GM10847 (cell line): ENCODE results near the gene DEUP1.

Experiments
- POLR2A ChIP-seq: IDR thresholded peaks from 2 replicates; pipeline ENCODE4 v1.6.1; 2011; ENCODE audit not compliant: insufficient read length; ENCODE audit errors: extremely low read depth

The DEUP1 gene

DNA sequence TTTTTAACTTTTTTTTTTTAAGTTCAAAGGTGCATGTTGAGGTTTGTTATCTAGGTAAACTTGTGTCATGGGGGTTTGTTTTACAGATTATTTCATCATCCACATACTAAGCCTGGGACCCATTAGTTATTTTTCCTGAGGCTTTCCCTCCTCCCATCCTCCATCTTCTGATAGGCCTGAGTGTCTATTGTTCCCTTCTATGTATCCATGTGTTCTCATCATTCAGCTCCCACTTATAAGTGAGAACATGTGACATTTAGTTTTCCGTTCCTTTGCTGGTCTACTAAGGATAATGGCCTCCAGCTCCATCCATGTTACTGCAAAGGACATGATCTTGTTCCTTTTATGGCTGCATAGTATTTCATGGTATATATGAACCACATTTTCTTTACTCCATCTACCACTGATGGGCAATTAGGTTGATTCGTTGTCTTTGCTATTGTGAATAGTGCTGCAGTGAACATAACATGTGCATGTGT is 14.4 kb downstream of the DEUP1 start:
- no peak for TF ChIP-seq POLR2A

DNA sequence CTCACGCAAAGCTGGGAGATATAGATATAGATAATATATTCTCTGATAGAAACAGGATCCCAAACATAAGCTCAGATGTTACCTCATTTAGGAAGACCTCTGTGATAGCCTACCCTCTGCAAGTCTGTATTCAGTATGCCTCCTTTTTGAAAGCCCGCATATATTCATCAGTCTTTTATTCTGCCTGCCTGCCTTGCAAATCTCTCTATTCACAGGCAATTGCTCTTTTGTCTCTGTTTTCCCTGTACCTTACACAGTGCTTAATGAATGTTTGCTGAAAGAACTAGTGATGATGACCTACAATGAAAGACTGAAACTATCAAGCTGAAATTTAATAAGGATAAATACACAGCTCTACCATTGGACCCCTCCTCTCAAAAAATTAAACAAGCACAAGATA is 18.4 kb downstream of the DEUP1 start:
- no peak for TF ChIP-seq POLR2A

DNA sequence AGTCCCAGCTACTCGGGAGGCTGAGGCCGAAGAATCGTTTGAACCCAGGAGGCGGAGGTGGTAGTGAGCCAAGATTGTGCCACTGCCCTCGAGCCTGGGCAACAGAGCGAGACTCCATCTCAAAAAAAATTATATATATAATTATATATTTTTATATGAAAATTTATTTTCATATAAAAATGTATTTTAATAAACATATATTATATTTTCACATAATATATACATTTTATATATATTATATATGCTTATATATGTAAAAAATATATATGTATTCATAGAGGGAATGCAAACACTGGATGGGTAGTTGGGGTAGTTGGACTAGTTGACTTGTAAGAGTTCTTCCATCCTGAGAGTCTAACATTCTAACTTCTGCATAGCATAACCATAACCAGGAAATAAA is 20.3 kb downstream of the DEUP1 start:
- TF ChIP-seq POLR2A: no peak

DNA sequence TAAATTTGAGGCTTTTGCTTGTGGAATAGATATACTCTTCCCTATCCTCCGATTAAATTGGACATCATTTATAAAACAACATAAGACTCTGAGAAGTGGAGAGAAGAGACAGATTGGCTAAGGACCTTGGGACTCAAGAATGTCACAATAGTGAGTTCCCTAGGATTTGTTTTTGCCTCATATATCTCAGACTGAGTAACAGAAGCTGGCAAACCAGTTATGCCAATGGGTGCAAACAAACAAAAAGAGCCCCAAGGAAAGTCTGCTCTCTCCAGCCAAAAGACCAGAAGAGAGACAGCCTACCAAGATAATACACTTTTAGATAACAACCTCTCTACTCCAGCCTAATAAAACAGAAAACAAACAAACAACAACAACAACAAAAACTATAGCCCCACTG is 28.9 kb downstream of the DEUP1 start:
- no peak for TF ChIP-seq POLR2A

DNA sequence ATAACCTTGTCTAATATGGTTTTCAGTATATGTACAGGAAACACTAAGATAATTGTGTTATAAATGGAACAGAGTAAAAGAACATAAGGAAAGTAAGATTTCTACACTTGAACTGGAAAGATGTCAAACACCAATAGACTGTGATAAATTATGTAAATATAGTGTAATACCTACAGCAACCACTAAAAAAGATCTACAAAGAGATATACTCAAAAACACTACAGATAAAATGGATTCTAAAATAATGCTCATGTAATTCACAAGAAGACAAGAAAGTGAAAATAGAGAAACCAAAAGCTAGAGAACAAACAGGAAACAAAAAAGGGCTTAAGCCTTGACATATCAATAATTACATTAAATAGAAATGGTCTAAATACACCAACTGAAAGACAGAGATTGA is 30.9 kb downstream of the DEUP1 start:
- no peak for TF ChIP-seq POLR2A

DNA sequence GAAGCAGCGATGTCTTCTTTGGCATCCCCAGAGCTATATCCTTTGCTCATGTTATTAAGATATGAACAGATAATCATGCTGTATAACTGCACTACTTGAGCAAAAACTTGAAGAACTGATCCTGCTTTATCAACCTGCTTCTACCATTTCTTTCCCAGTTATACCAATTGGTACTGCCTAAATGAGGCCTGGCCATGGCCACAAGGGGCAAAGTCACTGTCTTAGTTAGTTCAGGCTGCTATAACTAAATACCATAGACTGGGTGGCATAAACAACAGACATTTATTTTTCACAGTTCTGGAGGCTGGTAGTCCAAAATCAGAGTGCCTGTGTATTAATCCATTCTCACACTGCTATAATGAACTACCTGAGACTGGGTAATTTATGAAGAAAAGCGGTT is 37.5 kb downstream of the DEUP1 start:
- TF ChIP-seq POLR2A: no peak

DNA sequence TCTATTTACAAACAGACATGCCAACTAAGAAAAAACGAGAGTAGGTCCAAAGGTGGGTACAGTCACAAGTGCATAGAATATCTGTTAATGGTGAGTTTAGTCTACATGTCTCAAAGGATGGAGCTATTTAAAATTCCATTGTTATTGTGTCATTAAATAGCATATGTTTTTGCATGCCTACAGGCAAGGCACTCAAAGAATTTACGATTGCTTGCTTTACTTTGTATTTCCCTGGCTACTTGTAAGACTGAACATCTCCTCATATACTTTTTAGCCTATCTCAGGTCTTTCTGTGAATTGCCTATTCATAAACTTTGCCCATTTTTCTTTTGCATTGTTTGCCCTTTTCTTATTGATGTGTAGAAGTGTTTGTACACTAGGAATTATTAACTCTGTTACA is 39.7 kb downstream of the DEUP1 start:
- TF ChIP-seq POLR2A: no peak

DNA sequence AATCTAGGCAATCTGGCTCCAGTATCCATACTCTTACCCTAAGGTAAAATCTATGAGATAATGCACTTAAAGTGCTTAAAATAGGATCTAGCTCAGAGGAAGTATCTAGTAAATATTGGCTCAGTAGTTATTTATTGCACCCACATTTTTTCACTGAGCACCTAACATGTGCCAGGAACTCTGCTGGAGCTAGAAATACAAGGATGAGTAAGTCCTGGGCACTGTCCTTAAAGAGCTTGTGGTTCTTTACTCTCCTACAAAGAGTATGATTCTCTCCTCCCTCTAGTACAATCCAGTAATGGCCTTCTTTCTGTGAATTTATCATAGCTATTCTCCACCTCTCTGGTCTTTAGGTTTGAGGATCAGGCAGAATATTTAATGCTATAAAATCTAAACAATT is 59.2 kb downstream of the DEUP1 start:
- TF ChIP-seq POLR2A: no peak

DNA sequence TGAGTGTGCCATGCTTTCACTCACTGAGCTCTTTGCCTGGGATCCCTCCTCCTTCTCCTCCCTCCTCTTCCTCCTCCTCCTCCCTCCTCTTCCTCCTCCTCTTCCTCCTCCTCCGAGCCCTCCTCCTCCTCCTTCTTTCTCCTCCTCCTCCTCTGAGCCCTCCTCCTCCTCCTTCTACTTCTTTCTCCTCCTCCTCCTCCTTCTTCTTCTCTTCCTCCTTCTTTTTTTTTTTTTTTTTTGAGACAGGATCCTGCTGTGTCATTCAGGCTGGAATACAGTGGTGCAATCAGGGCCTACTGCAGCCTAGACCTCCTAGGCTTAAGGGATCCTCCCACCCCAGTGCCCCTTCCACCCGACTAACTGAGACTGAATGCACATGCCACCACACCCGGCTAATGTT is 62.3 kb downstream of the DEUP1 start:
- TF ChIP-seq POLR2A: no peak

DNA sequence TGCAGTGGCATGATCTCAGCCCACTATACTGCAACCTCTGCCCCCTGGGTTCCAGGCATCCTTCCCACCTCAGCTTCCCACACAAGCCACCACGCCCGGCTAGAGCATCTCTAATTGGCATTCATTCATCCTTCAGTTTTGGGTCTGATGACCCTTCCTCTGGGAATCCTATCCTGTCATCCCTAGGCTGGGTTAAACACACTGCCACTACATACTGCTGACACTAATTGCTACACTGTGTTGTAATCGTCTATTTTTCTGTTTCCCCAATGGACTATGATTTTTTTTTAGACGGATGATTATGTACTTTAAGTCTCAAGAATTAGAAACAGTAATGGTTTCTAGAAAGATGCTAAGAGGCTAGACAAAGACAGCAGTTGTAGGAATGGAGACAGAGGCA is 62.8 kb downstream of the DEUP1 start:
- no peak for TF ChIP-seq POLR2A

DNA sequence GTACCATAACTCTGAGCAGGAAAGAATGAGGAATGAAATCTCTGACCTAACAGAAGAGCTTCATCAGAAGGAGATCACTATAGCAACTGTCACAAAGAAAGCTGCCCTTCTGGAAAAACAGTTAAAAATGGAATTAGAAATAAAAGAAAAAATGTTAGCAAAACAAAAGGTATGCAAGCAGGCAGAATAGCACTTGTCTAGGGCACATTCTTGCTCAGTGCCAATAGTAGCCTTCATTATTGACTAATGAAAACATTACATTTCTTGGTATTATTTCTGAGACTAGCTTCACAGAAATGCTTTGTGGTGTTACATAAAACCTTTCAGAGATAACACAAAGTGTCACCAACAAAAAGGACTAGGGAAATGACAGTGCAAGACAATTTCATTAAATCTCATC is 63.9 kb downstream of the DEUP1 start:
- TF ChIP-seq POLR2A: no peak

DNA sequence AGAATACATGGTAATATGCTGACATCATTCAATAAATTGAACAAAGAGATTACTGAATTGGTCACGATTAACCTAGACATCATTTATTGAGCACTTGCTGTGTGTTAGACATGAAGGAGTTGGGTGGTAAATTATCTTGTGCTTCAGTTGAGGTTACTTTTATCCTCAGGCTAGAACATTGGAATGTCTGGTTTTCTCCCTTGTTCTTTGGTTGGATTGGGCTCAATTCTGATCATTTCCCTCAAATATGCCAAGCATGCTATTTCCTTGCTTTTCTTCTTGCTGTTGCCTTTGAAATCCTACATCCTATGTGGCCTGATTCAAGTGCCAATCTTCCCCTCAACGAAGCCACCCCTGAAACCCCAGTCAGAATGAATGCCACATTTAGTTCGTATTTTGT is 65.8 kb downstream of the DEUP1 start:
- no peak for TF ChIP-seq POLR2A

DNA sequence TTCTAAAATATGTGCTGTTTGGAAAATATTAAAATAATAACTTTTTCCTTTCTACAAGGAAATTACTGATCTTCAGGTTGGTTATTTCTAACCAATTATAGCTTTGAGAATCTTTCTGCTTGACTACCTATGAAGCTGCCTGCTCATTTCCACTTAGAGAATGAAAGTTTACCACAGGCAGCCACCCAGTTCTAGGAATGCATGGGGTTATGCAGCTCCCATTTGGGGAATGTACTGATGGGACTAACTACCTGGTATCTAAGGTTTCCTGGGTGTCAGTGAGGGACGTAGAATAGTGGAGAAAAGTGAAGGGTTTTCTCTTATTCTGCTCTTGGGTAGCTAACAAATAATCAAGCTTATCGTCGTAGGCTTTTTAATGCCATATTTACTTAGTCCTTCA is 73.4 kb downstream of the DEUP1 start:
- TF ChIP-seq POLR2A: no peak

DNA sequence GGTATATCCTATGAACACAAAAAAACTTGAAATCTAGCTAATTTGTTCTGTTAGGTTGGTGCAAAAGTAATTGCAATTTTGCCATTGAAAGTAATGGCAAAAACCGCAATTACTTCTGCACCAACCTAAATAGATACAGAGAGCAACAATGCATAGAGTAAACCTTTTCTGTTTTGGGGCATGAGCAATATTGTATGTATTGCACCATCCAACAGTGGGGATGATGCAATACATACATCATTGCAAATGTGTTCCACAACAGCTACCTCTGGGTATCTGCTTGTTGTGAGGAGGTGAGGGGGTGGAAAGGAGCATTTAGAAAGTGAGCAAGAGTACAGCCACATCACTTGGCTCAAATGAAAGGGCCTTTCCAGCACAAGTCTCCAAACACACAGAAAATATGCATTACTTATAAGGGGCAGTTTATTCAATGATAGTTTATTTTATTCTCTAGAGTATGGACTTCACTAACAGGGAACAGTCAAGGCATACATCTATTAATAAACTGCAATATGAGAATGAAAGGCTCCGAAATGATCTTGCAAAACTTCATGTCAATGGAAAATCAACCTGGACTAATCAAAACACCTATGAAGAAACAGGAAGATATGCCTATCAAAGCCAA is 77.3 kb downstream of the DEUP1 start:
- TF ChIP-seq POLR2A: no peak

DNA sequence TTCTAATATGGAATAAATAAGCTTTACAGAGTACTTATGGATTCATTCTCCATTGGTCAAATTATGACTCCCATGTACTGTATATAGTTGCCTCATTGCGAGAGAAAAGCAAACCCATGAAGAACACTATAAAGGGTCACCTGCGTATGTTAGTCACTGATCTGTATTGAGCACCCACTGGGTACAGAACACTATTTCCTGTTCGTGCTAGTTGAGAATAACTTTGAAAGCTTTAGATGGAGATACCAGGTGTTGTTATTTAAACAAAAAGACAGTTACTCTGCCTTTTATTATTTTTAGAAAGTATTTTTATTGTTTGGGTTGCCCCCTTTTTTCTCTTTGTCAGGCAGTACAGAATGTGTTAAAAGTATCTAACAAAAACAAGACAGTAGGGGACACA is 79.9 kb downstream of the DEUP1 start:
- no peak for TF ChIP-seq POLR2A

DNA sequence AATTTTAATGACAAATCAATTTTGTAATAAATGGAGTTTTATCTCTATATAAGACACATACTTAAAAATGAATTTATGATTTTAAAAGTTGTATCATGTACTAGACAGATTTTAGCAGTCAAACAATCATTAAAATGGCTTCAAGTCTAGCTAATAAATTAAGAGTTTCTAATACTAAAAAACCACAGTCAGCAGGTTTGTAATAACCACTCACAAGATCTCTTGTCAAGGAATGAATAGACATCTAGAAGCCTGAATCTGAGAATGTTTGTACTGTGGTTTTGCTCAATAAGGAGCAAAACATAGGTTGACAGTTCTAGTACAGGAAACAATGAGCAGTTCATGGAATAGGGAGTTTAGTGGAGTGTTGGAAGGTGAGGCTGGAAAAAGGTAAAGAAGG is 81.2 kb downstream of the DEUP1 start:
- no peak for TF ChIP-seq POLR2A

DNA sequence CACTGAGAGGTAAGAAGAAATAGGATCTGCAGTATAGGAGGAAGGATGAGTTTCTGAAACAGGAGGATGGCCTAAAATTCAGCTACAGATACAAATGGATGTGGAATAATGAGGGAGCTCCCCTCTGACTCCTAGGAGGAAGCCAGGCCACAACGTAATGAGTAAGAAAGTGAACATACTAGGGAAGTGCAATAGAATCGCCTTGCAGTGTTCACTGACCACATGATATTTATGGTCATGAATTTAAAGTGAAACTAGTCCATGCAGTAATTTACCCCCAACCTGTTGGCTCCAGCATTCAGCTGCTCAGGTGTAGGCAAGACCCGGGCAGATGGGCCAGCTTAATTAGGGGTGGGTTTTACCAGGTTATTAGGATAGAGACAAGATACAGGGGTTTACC is 101.7 kb downstream of the DEUP1 start:
- TF ChIP-seq POLR2A: no peak
